Vagina (tissue), 2 donors: ENCODE data around the gene C22orf31. TPM values are rescaled to one million over a fixed set of nuclear protein-coding genes. Genes with fewer than 3 reads are reported as not detected.

Source experiments
- DNase-seq, 2 donors: peaks; one replicate each; pipeline ENCODE4 v3.0.0-alpha.2; 2017; ENCODE audit errors: extremely low spot score in 2 of 2
- H3K27ac ChIP-seq: fragments of 200-600 bp; sonication (generic); one replicate; pipeline ENCODE4 v1.5.1; 2019
- H3K27me3 ChIP-seq: fragments of 200-600 bp; sonication (generic); one replicate; pipeline ENCODE4 v1.5.1; 2019
- H3K36me3 ChIP-seq, 2 donors: fragments of 200-600 bp; sonication (generic); one replicate each; pipeline ENCODE4 v1.5.1; 2017 to 2019
- H3K4me1 ChIP-seq: fragments of 200-600 bp; sonication (generic); one replicate; pipeline ENCODE4 v1.5.1; 2019
- H3K4me3 ChIP-seq, 2 donors: fragments of 200-600 bp; sonication (generic); 1 replicate in 1 of 2; 2 replicates in 1 of 2; pipeline ENCODE4 v1.5.1; 2016 to 2019
- H3K9me3 ChIP-seq: fragments of 200-600 bp; sonication (generic); one replicate; pipeline ENCODE4 v1.5.1; 2019
- CTCF ChIP-seq, 3 experiments: fragments of 450-650 bp in 2 of 3; fragments of 200-600 bp in 1 of 3; sonication (generic) in 1 of 3; IDR thresholded peaks; one replicate each; pipeline ENCODE4 v1.5.1; 2017 to 2019; ENCODE audit warnings: antibody characterized with exemption in 3 of 3, mild to moderate bottlenecking in 2 of 3, moderate library complexity in 2 of 3
- POLR2A ChIP-seq, 2 donors: fragments of 450-650 bp; IDR thresholded peaks; one replicate each; pipeline ENCODE4 v1.6.1; 2017; ENCODE audit warnings: antibody characterized with exemption in 2 of 2, mild to moderate bottlenecking in 2 of 2, moderate library complexity in 2 of 2
- POLR2AphosphoS5 ChIP-seq, 2 donors: sonication (generic); formaldehyde crosslinking; IDR thresholded peaks; one replicate each; pipeline ENCODE4 v1.9.0; 2017; ENCODE audit warnings: antibody characterized with exemption in 2 of 2, mild to moderate bottlenecking in 2 of 2, low read depth in 1 of 2; ENCODE audit not compliant: insufficient read depth in 1 of 2
- intact Hi-C: fragments of 100-400 bp; cut with DNase I; formaldehyde crosslinking; loops from one replicate; pipeline ENCODE4 v1.15.1; 2023
- total RNA-seq: library from RNA; depleted of rRNA; stranded (reverse); fragments of >200 nt; gene quantifications from one replicate; pipeline ENCODE4 v1.2.3, GENCODE V29; 2016

The C22orf31 gene
- total RNA-seq, 1 donor from 2014 or later, result not detected

GRCh38 chr22:29012952-29013351 is 48.7 kb downstream of the C22orf31 start:
- intact Hi-C loops, result no loop called here
- Histone ChIP-seq H3K4me1 (no peaks in the 10 kb centered on the region), H3K27ac (no peak overlapping the region), H3K4me3 (no peak overlapping the region), H3K36me3 (no peaks in the 10 kb centered on the region), H3K9me3 (no peaks in the 10 kb centered on the region), H3K27me3 (no peaks in the 10 kb centered on the region)
- no peak for DNase-seq
- TF ChIP-seq POLR2AphosphoS5 (IDR thresholded peaks at IDR 0.05; ENCODE audit: insufficient read depth in 1 of 2, low read depth in 1 of 2) (no peak), POLR2A (IDR thresholded peaks at IDR 0.05) (no peak), CTCF (IDR thresholded peaks at IDR 0.05) (no peak)

- H3K4me1 ChIP-seq, result no peaks in the 10 kb centered on the region
- no peak overlapping the region for H3K27ac ChIP-seq
Observed at GRCh38 chr22:29012101-29012433, 49.6 kb downstream of the C22orf31 start.

GRCh38 chr22:29011240-29012100 is 50.2 kb downstream of the C22orf31 start:
- no peaks in the 10 kb centered on the region for H3K4me1 ChIP-seq
- no peaks in the 10 kb centered on the region for H3K27me3 ChIP-seq
- DNase-seq, result no peak
- intact Hi-C loops, result no loop called here
- no peaks in the 10 kb centered on the region for H3K9me3 ChIP-seq
- no peak for TF ChIP-seq CTCF (IDR thresholded peaks at IDR 0.05)
- H3K27ac ChIP-seq, result no peak overlapping the region
- no peaks in the 10 kb centered on the region for H3K36me3 ChIP-seq
- H3K4me3 ChIP-seq, result no peak overlapping the region

More at GRCh38 chr22:29012101-29012433, 49.6 kb downstream of the C22orf31 start:
- intact Hi-C loops, result no loop called here
- Histone ChIP-seq H3K4me3 (no peak overlapping the region), H3K9me3 (no peaks in the 10 kb centered on the region), H3K27me3 (no peaks in the 10 kb centered on the region), H3K36me3 (no peaks in the 10 kb centered on the region)
- DNase-seq, result no peak
- TF ChIP-seq POLR2AphosphoS5 (IDR thresholded peaks at IDR 0.05; ENCODE audit: insufficient read depth in 1 of 2, low read depth in 1 of 2) (no peak), CTCF (IDR thresholded peaks at IDR 0.05) (no peak), POLR2A (IDR thresholded peaks at IDR 0.05) (no peak)

GRCh38 chr22:29009148-29009547 is 52.5 kb downstream of the C22orf31 start:
- intact Hi-C loops, result no loop called here
- no peak for DNase-seq
- TF ChIP-seq POLR2AphosphoS5 (IDR thresholded peaks at IDR 0.05; ENCODE audit: insufficient read depth in 1 of 2, low read depth in 1 of 2) (no peak), CTCF (IDR thresholded peaks at IDR 0.05) (no peak), POLR2A (IDR thresholded peaks at IDR 0.05) (no peak)
- Histone ChIP-seq H3K4me1 (peaks cover 18% of the 10 kb centered on the region), H3K27ac (no peak overlapping the region), H3K27me3 (no peaks in the 10 kb centered on the region), H3K4me3 (no peak overlapping the region), H3K36me3 (no peaks in the 10 kb centered on the region), H3K9me3 (no peaks in the 10 kb centered on the region)

Other genes with a start within 250 kb of the C22orf31 start
- 7.9 TPM for gene ZNRF3, start 178.3 kb downstream of the C22orf31 start, total RNA-seq
- 24.6 TPM for gene KREMEN1, start 11.2 kb upstream of the C22orf31 start, total RNA-seq
- 2.5 TPM for gene EMID1, start 144.1 kb upstream of the C22orf31 start, total RNA-seq
- gene RHBDD3, start 206.2 kb upstream of the C22orf31 start, total RNA-seq, result 29.7 TPM
- 164 TPM for gene EWSR1, start 206.4 kb upstream of the C22orf31 start, total RNA-seq
- gene GAS2L1, start 244.8 kb upstream of the C22orf31 start, total RNA-seq, result 17.4 TPM